Activated CD4-positive, alpha-beta T cell treated with anti-CD3 and anti-CD28 coated beads for 48 hours (primary cell): ENCODE results near the gene XYLT1.
A peak's percentile ranks its signal among the peaks of the same experiment; 100 is the strongest.

ENCODE experiments used
- DNase-seq: peaks from one replicate; pipeline ENCODE4 v3.0.0-alpha.2; 2020

XYLT1 gene

GRCh38 chr16:17241264-17241835 lies 229.4 kb downstream of the XYLT1 start:
- DNase-seq = no peak

- DNase-seq = peak; percentile 35
Observed at GRCh38 chr16:17238285-17239028, 232.3 kb downstream of the XYLT1 start.

DNA sequence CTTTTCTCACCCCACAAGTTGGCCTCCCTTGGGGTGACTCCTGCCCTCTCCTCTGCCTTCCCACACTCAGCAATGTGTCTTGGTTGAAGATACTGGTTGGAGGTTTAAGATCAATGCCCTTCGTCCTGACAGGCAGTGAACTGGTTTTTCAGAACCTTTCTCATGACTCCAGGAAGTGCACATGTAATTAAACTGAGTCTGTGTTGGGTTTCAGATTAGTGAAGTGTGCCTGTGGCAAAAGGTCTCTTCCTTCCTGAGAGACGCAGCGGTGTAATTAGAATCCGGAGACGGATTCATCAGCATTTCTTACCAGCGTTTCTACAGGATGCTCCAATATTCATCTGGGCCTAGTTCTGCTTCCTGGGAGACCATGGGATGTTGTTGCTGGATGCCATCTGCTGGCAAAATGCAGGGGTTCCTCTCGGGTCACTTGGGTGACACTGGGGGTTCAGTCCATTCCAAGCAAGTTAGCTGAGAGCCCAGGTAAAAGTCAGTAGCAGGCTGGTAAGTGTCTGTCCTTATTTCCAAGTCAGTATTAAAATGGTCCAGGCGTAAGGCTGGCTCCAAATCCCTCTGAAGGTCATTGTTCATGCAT lies 233.3 kb downstream of the XYLT1 start:
- no peak for DNase-seq

- peak; percentile 11 for DNase-seq
Observed at GRCh38 chr16:17235147-17235815, 235.5 kb downstream of the XYLT1 start.

DNA sequence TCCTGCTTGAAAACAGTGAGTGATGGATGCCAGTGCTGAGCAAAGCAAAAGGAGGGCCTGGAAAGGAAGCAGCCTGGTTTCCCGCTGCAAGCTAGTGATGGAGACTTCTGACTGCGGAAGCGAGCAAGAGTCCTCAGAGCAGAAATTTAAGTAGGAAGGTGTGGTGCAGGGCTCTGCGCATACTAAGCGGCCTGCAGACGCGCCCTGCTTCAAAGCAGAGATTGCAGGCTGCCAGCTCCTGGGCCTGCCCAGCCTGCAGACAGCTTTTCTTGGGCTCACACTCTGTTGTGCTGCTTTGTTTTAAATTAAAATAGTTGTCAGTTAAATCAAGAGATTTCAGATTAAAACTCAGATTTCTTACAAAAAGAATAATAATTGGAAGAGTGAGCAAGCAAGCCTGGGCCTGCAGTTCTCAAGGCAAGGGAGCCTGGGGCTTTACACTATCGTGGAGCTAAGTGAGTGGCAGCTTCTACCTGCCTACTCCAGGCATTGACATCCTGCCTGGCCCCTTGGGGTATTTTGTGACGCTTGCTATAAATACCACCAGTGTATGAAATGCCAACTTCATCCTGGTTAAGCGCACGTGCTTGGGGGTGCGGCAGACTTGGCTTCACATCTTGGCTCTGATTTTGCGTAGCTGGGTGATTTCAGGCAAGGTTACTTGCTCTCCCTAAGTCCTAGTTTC lies 237.3 kb downstream of the XYLT1 start:
- DNase-seq = no peak

GRCh38 chr16:17232487-17232886 lies 238.3 kb downstream of the XYLT1 start:
- no peak for DNase-seq

DNA sequence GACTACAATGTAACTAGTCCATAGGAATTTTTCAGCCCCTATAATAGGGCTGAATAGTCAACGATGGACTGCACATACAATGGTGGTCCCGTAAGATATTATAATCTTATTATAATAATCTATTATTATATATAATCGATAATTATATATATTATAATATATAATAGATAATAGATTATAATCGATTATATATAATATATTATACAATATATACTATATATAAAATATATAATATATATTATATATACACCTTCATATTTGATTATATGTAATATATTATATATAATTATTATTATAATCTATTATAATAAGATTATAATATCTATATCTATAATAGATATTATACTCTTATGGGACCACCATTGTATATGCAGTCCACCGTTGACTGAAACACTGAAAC lies 238.8 kb downstream of the XYLT1 start:
- no peak for DNase-seq

DNA sequence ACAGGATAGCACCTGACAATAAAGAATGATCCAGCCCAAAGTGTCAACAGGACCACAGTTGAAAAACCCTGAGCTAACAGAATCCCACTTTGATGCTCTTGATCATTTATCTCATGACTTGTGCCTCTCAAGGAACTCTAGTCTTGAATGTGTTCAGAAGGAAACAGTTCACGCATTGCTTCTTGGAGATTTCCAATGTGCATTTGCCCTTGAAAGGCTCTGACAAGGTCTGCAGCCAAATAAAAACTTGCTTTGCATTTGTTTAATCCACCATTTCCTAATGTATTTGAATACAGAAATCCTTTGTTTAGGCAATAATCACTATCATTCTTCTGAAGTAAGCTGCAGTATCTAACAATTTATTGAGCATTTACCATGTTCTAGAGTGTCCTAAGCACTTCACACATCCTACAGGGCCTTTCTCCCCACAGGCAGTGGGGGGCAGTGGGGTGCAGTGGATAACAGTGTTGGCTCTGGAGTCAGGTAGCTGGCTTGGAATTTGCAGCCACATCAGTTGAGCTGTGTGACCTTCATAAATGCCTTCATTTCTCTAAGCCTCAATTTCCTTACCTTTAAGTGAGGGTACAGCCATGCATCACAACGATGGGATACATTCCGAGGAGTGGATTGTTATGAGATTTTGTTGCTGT lies 239.7 kb downstream of the XYLT1 start:
- DNase-seq = no peak

DNA sequence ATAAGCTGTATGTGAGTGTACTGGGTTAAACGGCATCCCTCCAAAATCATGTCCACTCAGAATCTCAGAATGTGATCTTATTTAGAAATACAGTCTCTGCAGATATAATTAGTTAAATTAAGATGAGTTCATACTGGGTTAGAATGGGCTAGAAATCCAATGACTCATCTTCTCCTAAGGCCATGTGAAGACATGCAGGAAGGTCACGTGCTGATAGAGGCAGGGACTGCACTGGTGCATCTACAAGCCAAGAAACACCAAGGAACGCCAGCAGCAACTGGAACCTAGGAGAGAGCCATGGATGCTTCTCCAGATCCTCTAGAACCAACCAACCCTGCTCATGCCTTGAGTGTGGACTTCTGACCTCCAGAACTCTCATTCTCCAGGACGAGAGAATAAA lies 241.0 kb downstream of the XYLT1 start:
- no peak for DNase-seq

GRCh38 chr16:17229131-17229530 lies 241.6 kb downstream of the XYLT1 start:
- no peak for DNase-seq

- no peak for DNase-seq
Observed at GRCh38 chr16:17228708-17229055, 242.1 kb downstream of the XYLT1 start.

- no peak for DNase-seq
Observed at GRCh38 chr16:17228048-17228707, 242.6 kb downstream of the XYLT1 start.

- no peak for DNase-seq
Observed at GRCh38 chr16:17227278-17227677, 243.5 kb downstream of the XYLT1 start.

- no peak for DNase-seq
Observed at GRCh38 chr16:17225541-17225940, 245.2 kb downstream of the XYLT1 start.

GRCh38 chr16:17224879-17225281 lies 245.9 kb downstream of the XYLT1 start:
- peak; percentile 7 for DNase-seq

GRCh38 chr16:17224350-17224749 lies 246.4 kb downstream of the XYLT1 start:
- DNase-seq = no peak

GRCh38 chr16:17223576-17223975 lies 247.2 kb downstream of the XYLT1 start:
- no peak for DNase-seq

GRCh38 chr16:17222871-17223401 lies 247.8 kb downstream of the XYLT1 start:
- DNase-seq = no peak

DNA sequence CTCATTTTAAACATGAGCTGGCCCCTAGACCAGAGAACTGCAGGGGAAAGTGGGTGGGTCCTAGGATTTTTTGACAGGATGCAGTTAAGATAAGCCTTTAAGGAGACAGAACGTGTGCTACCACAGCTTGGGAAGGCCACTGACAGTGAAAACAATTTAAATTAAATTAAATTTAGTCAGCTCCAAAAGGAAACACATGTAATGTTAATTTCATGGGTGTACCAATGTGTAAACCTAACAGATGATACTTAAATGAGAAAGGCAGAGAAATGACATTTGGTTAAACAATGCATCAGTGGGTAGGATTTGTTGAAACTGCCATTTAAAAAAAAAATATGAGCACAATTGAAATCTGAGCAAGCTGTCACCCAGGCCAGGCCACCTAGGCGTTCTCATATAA lies 250.8 kb downstream of the XYLT1 start:
- no peak for DNase-seq

GRCh38 chr16:17215936-17216335 lies 254.8 kb downstream of the XYLT1 start:
- no peak for DNase-seq

DNA sequence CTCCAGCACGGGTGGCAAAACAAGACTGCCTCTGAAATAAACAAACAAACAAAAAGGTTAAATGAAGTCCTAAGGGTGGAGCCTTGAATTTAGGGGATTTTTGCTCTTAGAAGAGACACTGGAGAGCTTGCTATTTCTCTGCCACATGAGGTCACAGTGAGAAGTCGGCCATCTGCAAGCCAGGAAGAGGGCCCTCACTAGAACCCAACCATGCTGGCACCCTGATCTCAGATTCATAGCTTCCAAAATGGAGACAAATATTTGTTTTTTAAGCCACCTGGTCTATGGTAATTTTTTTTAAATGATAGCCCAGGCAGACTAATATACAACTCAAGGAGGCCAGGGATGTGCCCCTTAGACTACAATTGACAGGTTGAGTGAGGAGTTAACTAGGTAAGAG lies 255.5 kb downstream of the XYLT1 start:
- DNase-seq = no peak

GRCh38 chr16:17213974-17214373 lies 256.8 kb downstream of the XYLT1 start:
- no peak for DNase-seq
